ENCODE results near the gene AZGP1.
"Not testable (repeated sequence)": the region's sequence is repeated elsewhere in the genome, so short reads cannot be mapped to it uniquely, and the experiment has no call there.

AZGP1 gene

DNA sequence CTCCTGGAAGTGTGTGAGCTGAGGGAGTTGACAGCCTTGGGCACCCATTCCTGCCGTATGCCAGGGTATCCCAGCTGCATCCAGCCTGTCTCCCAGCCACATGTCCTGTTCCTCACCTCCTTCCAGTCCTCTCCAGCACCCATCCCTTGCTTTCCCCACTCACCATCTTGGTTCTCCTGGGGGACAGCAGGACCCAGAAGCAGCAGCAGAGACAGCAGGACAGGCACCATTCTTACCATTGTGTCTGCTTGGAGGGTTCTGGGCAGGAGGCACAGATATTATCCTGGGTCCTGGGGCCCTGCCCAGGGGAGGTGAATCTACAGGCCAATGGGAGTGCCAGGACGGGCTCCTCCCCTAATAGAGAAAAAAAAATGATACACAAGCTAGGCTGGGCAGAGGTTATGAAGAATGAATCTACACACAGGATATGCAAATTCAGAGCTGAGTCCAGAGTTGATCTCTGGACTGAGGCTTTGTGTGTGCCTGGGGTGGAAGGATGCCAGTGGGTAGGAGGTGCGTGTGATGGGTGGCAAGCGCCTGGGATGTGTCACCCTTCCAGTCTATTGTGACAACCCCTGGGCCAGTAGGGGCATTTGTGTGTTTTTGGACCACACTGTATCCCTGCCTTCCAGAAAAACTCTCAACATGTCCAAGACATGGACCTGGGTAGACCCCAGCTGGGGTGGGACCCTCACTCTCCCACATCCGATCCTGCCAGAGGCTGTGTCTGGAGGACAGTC lies at the start of gene AZGP1:
Gene AZGP1, minus strand, starts transcription at position 250 of the 740 bp plus-strand sequence. Its CDS starts 11 bp downstream, at position 239.
- no peak for DNase-seq

GRCh38 chr7:100024020-100024619 lies 48.3 kb upstream of the AZGP1 start:
- DNase-seq = no peak

DNA sequence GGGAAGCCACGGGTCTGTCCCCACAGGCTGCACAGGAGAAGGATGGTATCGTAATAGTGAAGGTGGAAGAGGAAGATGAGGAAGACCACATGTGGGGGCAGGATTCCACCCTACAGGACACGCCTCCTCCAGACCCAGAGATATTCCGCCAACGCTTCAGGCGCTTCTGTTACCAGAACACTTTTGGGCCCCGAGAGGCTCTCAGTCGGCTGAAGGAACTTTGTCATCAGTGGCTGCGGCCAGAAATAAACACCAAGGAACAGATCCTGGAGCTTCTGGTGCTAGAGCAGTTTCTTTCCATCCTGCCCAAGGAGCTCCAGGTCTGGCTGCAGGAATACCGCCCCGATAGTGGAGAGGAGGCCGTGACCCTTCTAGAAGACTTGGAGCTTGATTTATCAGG lies 47.7 kb upstream of the AZGP1 start:
- DNase-seq = no peak

- DNase-seq = no peak
Measured at GRCh38 chr7:100022621-100023020, 46.8 kb upstream of the AZGP1 start.

DNA sequence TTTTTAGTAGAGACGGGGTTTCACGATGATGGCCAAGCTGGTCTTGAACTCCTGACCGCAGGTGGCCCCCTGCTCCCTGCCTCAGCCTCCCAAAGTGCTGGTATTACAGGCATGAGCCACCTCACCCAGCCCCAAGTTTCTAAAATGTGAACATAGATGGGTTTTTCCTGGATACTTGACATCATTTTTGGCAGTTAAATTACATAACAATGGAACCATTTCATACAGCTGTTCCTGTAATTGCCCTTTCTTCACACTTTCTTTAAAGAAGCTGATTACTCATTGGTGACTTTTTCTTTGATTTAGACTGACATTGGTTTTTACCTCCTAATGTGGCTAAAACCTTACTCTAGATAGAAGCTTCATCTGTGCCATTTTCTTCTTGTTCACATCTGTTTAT lies 45.5 kb upstream of the AZGP1 start:
- DNase-seq = no peak

GRCh38 chr7:100019908-100020307 lies 44.1 kb upstream of the AZGP1 start:
- no peak for DNase-seq

DNA sequence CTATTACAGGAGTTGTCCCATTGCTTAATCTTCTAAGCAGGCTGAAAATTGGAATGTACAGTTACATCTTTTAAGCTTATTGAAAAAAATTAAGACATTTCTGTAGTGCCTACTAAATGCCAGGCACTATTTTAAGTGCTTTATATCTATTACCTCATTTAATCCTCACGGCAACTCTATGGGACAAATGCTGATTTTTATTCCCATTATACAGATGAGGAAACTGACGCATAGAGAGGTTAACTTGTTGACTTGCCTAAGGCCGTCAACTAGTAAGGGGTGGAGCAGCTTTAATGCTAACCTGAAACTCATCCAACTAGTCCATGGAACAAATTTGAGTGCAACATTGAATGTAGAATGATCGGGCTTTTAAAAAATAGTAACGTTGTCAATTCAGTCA lies 42.0 kb upstream of the AZGP1 start:
- DNase-seq = no peak

GRCh38 chr7:100017300-100017699 lies 41.5 kb upstream of the AZGP1 start:
- DNase-seq = no peak

GRCh38 chr7:100016215-100016901 lies 40.5 kb upstream of the AZGP1 start:
- no peak for DNase-seq

DNA sequence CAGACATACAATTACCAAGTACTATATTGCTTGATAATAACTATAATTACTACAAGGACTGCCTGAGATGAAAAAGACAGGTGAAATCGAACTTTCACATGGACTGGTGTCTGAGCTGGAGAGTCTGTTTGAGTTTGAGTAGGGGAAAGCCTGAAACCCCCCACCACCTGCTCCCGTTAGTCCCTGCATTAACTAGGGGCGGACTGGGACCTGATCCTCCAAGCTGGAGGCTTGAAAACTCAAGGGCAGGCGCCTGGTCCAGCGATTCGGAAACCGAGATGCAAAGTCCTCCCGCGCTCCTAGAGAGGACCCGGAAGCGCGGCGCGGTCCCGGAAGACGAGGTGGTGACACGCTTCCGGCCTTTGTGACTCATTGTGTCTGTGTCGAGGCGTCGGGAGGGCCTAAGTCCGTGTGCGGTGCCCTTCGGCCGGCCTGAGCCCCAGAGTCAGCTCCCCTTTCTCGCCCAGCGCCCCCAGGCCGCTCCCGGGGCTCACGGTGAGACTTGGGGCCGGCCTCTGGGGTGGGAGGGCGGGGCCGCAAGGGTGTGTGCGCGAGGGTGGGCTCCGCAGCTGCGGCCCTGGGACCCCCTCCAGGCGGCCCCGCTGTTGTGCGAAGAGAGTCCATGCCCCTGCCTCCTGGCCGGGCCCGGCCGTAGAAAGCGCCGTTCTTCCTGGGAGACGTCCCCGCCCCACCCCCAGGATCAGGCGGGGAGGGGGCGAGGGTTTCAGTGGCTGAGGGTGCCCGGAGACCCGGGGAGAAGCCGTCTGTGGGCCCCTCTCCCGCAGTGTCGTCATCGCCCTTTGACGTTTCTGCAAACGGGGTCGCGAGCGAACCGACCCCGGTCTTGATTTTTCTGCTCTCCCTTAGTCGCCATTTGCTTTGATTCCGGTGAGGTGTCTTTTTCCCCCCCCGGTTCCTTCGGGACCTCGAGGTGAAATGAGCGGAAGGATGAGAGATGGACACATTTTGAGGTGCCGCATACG lies 39.7 kb upstream of the AZGP1 start, which contains the start of gene ZKSCAN1:
Gene ZKSCAN1, plus strand, starts transcription at position 365 of the 983 bp plus-strand sequence. CDS start 7,911 bp downstream, outside the sequence.
- DNase-seq = peak; percentile 92

GRCh38 chr7:100013328-100013676 lies 37.5 kb upstream of the AZGP1 start:
- no peak for DNase-seq

GRCh38 chr7:100012385-100013327 lies 36.8 kb upstream of the AZGP1 start:
- DNase-seq = not testable (repeated sequence)

- DNase-seq = no peak
Measured at GRCh38 chr7:100011516-100011915, 35.7 kb upstream of the AZGP1 start.

DNA sequence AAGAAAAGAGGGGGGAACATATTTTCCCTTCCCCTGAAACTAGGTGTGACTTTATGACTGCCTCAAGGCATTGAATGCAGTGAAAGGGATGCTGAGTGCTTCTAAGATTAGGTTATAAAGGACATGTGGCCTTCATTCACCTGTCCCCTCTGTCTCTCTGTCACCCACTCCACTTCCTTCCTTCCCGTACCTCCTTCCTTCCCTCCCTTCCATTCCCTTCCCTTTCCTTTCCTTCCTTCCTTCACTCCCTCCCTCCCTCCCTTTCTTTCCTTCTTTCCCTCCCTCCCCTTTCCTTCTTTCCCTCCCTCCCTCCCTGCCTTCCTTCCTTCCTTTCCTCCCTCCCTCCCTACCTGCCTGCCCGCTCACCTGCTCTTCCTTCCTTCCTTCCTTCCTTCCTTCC lies 35.1 kb upstream of the AZGP1 start:
- no peak for DNase-seq

GRCh38 chr7:100009952-100010351 lies 34.1 kb upstream of the AZGP1 start:
- DNase-seq = not testable (repeated sequence)

- no peak for DNase-seq
Measured at GRCh38 chr7:100008525-100008924, 32.7 kb upstream of the AZGP1 start.

DNA sequence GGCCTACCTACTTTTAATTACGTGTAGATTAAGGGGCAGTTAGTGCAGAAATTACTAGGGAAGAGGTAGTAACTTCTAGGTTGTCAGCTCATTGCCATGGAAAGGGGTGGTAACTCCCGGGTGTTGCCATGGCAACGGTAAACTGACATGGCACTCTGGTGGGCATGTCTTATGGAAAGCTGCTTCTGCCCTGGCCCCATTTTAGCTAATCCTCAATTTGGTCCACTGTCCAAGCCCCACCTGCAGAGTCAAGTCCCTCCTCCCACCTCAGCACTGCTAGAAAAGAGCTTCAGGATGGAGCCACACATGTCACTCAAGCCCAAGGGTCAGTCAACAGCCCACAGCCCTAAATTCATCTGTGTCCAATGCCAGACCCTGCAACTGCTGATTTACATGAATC lies 32.1 kb upstream of the AZGP1 start:
- no peak for DNase-seq

GRCh38 chr7:100003711-100004661 lies 28.2 kb upstream of the AZGP1 start:
- DNase-seq = peak; percentile 44

DNA sequence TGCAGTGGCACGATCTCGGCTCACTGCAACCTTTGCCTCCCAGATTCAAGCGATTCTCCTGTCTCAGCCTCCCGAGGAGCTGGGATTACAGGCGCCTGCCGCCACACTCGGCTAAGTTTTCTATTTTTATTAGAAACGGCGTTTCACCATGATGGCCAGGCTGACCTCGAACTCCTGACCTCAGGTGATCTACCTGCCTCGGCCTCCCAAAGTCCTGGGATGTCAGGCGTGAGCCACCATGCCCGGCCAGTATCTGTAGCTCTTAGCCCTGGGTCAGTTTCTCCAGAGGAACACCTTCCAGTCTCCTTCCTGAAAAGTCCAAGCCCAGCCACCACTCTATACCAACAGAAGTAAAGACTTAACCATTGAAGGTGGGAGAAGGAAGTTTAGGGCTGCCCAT lies 24.4 kb upstream of the AZGP1 start:
- DNase-seq = no peak

DNA sequence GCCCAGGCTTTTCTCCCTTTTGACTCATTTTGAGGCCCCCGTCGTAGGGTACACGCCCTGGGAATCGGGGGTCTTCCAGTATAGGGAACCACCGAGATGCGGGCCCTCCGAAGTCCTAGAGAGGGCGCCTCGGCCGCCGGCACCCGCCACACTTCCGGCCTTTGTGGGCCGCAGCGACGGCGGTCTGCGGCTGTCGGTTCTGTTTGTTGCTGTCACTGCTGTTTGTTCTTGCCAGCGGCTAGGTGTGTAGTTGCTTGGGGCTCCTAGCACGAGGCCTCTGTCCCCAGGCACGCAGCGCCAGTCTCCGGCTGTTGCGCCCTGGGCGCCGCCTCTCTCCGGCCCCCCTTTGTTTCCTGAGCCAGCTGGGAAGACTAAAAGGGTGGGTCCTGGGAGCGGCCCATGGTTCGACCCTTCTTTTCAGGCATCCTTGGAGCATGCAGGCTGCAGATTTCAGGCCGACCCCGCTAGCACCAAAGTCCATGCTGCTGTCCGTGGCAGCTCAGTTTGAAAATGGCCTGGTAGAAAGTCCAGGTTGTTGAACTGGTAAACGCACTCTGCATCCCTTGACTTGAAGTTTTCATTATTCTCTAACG lies 21.8 kb upstream of the AZGP1 start:
- DNase-seq = no peak

Measured in NCI-H345 (cell line).